ENCODE data around the gene TNFSF10.
"Not testable (repeated sequence)": the region's sequence is repeated elsewhere in the genome, so short reads cannot be mapped to it uniquely, and the experiment has no call there.

DNA sequence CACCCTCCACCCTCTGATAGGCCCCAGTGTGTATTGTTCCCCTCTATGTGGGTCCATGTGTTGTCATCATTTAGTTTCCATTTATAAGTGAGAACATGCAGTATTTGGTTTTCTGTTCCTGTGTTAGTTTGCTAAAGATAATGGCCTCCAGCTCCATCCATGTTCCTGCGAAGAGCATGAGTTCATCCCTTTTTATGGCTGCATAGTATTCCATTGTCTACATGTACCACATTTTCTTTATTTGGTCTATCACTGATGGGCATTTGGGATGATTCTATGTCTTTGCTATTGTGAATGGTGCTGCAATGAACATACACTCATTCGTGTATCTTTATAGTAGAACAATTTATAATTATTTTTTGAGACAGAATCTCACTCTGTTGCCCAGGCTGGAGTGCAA, 43.6 kb upstream of the TNFSF10 start:
- not testable (repeated sequence) for TF ChIP-seq EZH2phosphoT487 (IDR thresholded peaks at IDR 0.05; ENCODE audit: insufficient read depth, low read depth); EZH2 (IDR thresholded peaks at IDR 0.05; ENCODE audit: insufficient read depth, poor library complexity, severe bottlenecking)

Measured in GM23248 (cell line).